ENCODE results near the gene GABRR2.

GRCh38 chr6:89364586-89364985 is 49.5 kb upstream of the GABRR2 start:
- TF ChIP-seq CTCF (IDR thresholded peaks at IDR 0.05) = no peak
- no peak for TF ChIP-seq POLR2A (IDR thresholded peaks at IDR 0.05)

Measured in Peyer's patch (tissue), 4 donors.